AG04449 (cell line): ENCODE measurements around the gene ERBB2.

Experiments used
- CTCF ChIA-PET: fragments of 350-600 bp; formaldehyde crosslinking; extraction: SDS; loops from one replicate; lab custom pipeline; 2021; ENCODE audit warnings: antibody characterized with exemption; lab: Yijun Ruan, JAX
- POLR2A ChIA-PET: fragments of 400-600, 350-600 bp; formaldehyde crosslinking; extraction: SDS; loops from one replicate; lab custom pipeline; 2020; ENCODE audit warnings: antibody characterized with exemption, inconsistent platforms; lab: Yijun Ruan, JAX
- DNase-seq: peaks from one replicate; pipeline ENCODE4 v3.0.0-alpha.2; 2010; ENCODE audit warnings: low read depth, low spot score
- H3K4me3 ChIP-seq: 2 replicates; pipeline ENCODE4 v1.5.1; 2011; ENCODE audit warnings: low read depth, mild to moderate bottlenecking, control low read depth, low read length
- TF ChIP-seq, protein P1 (sequence below): IDR thresholded peaks from one replicate; pipeline ENCODE4 v1.5.1; 2011; ENCODE audit warnings: mild to moderate bottlenecking, moderate library complexity, low read length, control low read depth, inconsistent platforms; ENCODE audit not compliant: insufficient read depth; ENCODE audit errors: missing control alignments

Gene ERBB2

DNA sequence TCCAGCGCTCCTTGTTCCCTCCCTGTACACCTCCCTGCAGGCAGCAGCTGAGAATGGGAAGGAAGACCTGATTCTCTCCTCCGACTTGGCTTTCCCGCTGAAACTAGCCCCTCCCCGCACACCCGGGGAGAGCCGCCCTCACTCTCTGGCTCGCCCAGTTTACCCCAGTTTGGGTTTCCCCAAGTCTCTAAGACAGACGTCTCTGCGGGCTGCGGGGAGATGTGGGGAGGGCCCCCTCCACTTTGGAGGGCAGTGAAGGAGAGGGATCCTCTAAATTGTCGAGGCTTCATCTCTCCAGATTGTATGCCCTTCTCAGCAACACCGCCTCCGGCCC is 38.7 kb downstream of the ERBB2 start:
- DNase-seq: no peak
- POLR2A ChIA-PET: no interaction called here
- no peak overlapping the region for H3K4me3 ChIP-seq
- TF ChIP-seq, protein P1, sequence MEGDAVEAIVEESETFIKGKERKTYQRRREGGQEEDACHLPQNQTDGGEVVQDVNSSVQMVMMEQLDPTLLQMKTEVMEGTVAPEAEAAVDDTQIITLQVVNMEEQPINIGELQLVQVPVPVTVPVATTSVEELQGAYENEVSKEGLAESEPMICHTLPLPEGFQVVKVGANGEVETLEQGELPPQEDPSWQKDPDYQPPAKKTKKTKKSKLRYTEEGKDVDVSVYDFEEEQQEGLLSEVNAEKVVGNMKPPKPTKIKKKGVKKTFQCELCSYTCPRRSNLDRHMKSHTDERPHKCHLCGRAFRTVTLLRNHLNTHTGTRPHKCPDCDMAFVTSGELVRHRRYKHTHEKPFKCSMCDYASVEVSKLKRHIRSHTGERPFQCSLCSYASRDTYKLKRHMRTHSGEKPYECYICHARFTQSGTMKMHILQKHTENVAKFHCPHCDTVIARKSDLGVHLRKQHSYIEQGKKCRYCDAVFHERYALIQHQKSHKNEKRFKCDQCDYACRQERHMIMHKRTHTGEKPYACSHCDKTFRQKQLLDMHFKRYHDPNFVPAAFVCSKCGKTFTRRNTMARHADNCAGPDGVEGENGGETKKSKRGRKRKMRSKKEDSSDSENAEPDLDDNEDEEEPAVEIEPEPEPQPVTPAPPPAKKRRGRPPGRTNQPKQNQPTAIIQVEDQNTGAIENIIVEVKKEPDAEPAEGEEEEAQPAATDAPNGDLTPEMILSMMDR: no peak
- CTCF ChIA-PET: no interaction called here

DNA sequence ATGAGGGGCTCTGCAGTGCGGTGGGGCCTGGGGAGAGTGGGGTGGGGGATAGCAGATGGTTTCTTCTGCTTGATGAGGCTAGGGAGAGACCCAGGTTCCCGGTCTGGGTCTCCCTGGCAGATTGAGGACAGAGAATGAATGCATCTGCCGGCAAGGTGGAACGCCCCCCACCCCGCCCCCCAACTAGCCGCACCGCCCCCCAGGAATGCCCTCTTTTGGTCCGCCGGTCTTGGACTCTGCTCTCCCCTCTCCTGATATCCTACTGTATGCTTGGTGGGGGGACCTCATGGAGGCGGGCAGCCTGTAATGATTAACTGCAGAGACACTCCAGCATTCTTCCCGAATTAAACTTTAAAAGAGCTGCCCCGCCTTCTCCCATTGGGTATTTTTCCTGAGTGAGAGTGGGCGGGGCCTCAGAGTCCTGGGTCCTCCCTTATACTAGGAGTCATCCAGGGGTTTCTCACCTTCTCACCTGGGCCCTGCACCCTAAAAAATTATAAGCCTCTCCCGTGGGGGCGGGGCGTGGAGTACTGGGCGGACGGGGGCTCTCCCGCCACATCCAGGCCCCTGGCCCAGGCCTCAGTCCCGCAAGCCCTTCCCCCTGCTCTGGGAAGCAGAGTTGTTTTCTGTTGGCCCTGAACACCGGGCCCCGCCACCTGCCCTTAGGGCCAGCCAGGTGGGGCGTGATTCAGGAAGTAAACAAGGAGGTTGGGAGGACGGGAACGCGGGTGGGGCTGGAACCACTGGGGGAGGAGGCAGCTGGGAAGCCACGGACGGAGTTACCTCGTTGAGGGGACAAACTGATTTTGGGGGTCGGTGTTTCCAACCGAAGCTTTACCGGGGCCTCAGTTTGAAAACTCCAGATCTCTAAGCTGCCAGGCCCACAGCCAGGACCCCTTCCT is 39.4 kb downstream of the ERBB2 start:
- H3K4me3 ChIP-seq: no peak overlapping the region
- TF ChIP-seq, protein P1: no peak
- CTCF ChIA-PET: interaction anchor here (1.1 to 1.4 kb wide), 3 partner anchors 8 to 117 kb away, joined by 5 read pairs; partner anchors contain the start of gene MIEN1
- no peak for DNase-seq
- POLR2A ChIA-PET: interaction anchor here (0.6 kb wide), 1 partner anchor 239 kb away, joined by 3 read pairs; no protein-coding TSS in a partner anchor

DNA sequence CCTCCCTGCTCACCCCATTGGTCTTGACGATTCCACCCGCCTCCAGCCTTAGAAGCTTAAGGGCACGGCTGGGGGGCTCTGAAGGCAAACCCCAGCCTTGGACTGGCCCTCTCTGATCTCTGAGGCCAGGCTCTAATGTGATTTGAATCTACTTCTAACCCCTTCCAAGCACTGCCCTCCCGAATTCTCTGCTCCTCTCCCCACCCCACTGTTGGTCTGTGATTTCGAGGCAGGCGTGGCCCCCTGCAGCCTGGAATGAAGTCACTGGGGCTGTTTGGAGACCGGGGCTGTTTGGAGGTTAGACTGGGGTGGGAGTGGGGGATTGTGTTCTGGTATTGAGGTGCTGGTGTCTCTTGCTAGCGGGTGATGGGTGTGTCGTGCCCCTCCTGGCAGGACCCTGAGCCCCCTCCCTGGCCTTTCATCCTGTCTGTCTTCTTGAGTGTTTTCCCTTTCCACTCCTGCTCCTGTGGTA is 40.1 kb downstream of the ERBB2 start:
- ChIA-PET POLR2A (no interaction called here), CTCF (interaction anchor here (1.1 to 1.4 kb wide), 3 partner anchors 9 to 118 kb away, joined by 5 read pairs; partner anchors contain the start of gene MIEN1)
- no peak overlapping the region for H3K4me3 ChIP-seq
- TF ChIP-seq, protein P1: no peak
- no peak for DNase-seq

DNA sequence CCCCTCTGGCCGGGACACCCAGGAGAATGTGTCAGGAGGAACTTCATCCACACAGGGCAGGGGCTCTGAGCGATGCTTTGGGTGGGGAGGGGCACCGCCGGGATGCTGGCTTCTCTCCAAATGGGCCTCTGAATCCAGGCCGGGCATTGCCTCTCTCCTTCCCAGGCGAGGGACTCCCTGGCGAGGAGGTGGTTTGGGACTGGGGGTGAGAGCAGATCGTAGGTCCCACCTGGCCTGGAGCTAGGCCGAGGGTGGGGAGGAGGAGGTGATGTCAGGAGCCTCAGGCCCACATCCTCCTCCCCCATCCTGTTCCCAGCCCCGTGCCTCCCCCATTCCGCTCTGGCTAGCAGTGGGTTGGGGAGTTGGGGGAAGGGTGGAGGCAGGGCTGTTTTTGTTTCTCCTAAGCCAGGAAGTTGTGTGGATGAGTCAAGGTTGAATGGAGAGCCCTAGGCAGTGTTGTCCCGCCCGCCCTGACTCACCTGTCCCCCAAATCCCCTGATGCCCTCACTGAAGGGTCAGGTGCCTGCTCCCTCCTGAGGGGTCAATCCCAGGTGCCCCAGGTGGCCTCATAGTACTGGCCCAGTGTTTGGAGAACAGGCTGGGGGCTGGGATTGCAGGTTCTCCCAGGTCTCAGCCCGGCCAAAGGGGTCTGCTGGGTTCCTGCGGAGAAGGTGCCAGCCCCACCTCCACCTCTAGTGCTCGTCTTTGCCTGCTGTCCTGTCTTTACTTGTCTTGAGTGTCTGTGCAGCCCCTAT is 40.7 kb downstream of the ERBB2 start:
- ChIA-PET POLR2A (no interaction called here), CTCF (interaction anchor here (1.1 to 1.4 kb wide), 3 partner anchors 10 to 118 kb away, joined by 5 read pairs; partner anchors contain the start of gene MIEN1)
- no peak overlapping the region for H3K4me3 ChIP-seq
- no peak for DNase-seq
- TF ChIP-seq, protein P1: no peak

DNA sequence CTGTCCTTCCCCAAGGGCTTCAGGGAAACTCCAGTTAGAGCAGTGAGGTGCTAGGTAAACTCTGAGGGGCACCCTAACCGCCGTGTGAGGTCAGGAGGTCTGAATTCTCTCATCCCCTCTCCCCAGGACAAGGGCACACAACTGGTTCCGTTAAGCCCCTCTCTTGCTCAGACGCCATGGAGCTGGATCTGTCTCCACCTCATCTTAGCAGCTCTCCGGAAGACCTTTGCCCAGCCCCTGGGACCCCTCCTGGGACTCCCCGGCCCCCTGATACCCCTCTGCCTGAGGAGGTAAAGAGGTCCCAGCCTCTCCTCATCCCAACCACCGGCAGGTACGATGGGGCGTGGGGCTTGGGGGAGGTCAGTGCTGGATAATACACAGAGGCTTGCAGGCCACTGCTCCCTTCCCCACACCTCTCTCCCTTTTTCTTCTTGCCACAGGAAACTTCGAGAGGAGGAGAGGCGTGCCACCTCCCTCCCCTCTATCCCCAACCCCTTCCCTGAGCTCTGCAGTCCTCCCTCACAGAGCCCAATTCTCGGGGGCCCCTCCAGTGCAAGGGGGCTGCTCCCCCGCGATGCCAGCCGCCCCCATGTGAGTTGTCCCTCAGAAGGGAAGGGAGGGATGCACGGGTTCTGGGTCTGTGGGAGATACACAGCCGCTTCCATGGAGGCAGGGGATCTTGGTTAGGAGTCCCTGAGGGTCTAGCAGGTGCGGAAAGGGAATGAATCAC is 42.4 kb downstream of the ERBB2 start:
- ChIA-PET POLR2A (no interaction called here), CTCF (interaction anchor here (1.3 to 3.1 kb wide), 2 partner anchors 11 to 12 kb away, joined by 6 to 12 read pairs; partner anchors contain the start of gene MIEN1)
- no peak overlapping the region for H3K4me3 ChIP-seq
- no peak for DNase-seq
- TF ChIP-seq, protein P1: no peak
